Measurements from ENCODE around the gene P2RY14.

Gene P2RY14

GRCh38 chr3:151168269-151169094, 109.9 kb downstream of the P2RY14 start:
- H3K36me3 ChIP-seq (ENCODE audit: control insufficient read depth, insufficient read depth, low read length) = peaks cover 3% of the 10 kb centered on the region; the same call in 1 of the 2 replicates
- H3K27me3 ChIP-seq (ENCODE audit: control insufficient read depth, insufficient read depth, low read length) = no peaks in the 10 kb centered on the region
- peaks cover 1% of the 10 kb centered on the region; the same call in 1 of the 2 replicates for H3K4me1 ChIP-seq (ENCODE audit: control insufficient read depth, insufficient read depth, low read length)
- H3K4me3 ChIP-seq (ENCODE audit: low read length) = no peak overlapping the region
- DNase-seq (ENCODE audit: low read depth, low spot score) = peak; percentile 45
- WGBS (ENCODE audit: insufficient coverage, insufficient read length) = 100% methylated on average over 1 of the region's 7 CpGs
- H3K27ac ChIP-seq (ENCODE audit: low read length) = no peak overlapping the region
- no peaks in the 10 kb centered on the region for H3K9me3 ChIP-seq (ENCODE audit: control insufficient read depth, insufficient read depth, low read length)

GRCh38 chr3:151166161-151166560, 112.2 kb downstream of the P2RY14 start:
- Histone ChIP-seq H3K36me3 (ENCODE audit: control insufficient read depth, insufficient read depth, low read length) (peaks cover 3% of the 10 kb centered on the region; the same call in 1 of the 2 replicates), H3K4me1 (ENCODE audit: control insufficient read depth, insufficient read depth, low read length) (peaks cover 1% of the 10 kb centered on the region; the same call in 1 of the 2 replicates), H3K4me3 (ENCODE audit: low read length) (no peak overlapping the region), H3K27me3 (ENCODE audit: control insufficient read depth, insufficient read depth, low read length) (no peaks in the 10 kb centered on the region), H3K9me3 (ENCODE audit: control insufficient read depth, insufficient read depth, low read length) (no peaks in the 10 kb centered on the region), H3K27ac (ENCODE audit: low read length) (no peak overlapping the region)
- DNase-seq (ENCODE audit: low read depth, low spot score) = no peak
- 100% methylated on average over 1 of the region's 3 CpGs for WGBS (ENCODE audit: insufficient coverage, insufficient read length)

GRCh38 chr3:151165226-151165625, 113.1 kb downstream of the P2RY14 start:
- DNase-seq (ENCODE audit: low read depth, low spot score) = no peak
- Histone ChIP-seq H3K27ac (ENCODE audit: low read length) (no peak overlapping the region), H3K9me3 (ENCODE audit: control insufficient read depth, insufficient read depth, low read length) (no peaks in the 10 kb centered on the region), H3K4me1 (ENCODE audit: control insufficient read depth, insufficient read depth, low read length) (peaks cover 1% of the 10 kb centered on the region; the same call in 1 of the 2 replicates), H3K27me3 (ENCODE audit: control insufficient read depth, insufficient read depth, low read length) (no peaks in the 10 kb centered on the region), H3K4me3 (ENCODE audit: low read length) (no peak overlapping the region), H3K36me3 (ENCODE audit: control insufficient read depth, insufficient read depth, low read length) (peaks cover 3% of the 10 kb centered on the region; the same call in 1 of the 2 replicates)
- no CpG with 5 or more reads among the region's 7 CpGs for WGBS (ENCODE audit: insufficient coverage, insufficient read length)

Data from iPS DF 6.9 (cell line).